GM12873 (cell line): ENCODE data around the gene TGM1.

Experiments
- TF ChIP-seq, protein P1 (sequence below): IDR thresholded peaks from 2 replicates; pipeline ENCODE4 v1.5.1; 2012; ENCODE audit warnings: low read depth, mild to moderate bottlenecking, moderate library complexity, low read length, control low read depth; ENCODE audit not compliant: insufficient read depth; ENCODE audit errors: missing control alignments

TGM1 gene

DNA sequence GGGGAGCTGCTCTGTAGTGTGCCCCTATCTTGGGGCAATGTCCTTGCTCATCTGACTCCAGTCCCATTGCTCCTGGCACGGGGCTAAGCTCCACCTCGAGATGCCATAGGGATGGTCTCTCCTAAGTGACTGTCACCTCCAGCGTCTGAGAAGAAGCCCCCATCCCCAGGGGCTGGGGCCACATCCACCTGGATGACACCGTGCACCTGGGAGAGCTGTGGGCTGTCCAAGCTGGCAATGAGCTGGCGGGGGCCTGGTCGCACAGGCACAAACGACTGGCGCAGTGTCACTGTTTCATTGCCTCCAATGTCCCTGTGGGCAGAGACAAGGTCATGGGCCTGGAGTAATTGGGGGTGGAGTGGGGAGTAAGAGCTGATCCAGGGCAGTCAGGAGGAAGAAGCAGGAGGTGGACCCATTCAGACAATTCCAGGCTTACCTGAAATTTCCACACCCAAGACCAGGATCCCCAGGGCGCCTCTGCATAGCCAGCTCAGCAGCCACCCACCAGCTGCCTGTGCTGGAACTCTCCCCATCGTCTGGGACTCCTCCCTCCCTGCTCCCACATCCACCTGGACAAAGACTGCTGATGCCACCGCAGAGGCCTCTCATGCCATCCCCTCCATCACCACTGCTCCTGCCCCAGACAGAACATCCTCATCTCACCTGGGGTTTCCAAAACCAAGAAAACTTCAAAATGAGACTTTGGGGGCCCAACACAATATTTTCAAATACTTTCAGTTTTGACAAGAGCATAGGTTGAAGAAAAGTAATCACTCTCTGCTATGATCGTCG, 13.6 kb downstream of the TGM1 start:
- TF ChIP-seq, protein P1, sequence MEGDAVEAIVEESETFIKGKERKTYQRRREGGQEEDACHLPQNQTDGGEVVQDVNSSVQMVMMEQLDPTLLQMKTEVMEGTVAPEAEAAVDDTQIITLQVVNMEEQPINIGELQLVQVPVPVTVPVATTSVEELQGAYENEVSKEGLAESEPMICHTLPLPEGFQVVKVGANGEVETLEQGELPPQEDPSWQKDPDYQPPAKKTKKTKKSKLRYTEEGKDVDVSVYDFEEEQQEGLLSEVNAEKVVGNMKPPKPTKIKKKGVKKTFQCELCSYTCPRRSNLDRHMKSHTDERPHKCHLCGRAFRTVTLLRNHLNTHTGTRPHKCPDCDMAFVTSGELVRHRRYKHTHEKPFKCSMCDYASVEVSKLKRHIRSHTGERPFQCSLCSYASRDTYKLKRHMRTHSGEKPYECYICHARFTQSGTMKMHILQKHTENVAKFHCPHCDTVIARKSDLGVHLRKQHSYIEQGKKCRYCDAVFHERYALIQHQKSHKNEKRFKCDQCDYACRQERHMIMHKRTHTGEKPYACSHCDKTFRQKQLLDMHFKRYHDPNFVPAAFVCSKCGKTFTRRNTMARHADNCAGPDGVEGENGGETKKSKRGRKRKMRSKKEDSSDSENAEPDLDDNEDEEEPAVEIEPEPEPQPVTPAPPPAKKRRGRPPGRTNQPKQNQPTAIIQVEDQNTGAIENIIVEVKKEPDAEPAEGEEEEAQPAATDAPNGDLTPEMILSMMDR, result no peak

DNA sequence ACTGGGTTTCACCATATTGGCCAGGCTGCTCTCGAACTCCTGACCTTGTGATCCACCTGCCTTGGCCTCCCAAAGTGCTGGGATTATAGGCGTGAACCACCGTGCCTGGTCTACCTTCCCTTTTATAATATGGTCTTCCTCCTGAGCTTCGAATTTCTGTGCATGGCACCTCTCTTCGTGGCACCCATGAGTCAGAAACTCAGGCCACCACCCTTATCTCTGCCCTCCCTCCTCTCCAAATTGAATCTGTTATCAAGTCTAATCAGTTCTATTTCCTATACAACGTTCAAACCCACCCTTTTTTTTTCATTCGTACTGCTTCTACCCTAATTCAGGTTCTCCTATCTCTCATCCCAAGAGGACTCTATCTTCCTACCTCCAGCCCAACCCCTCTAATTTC, 15.6 kb downstream of the TGM1 start:
- TF ChIP-seq, protein P1, result no peak

GRCh38 chr14:24246765-24247212, 16.2 kb downstream of the TGM1 start:
- TF ChIP-seq, protein P1, result no peak

DNA sequence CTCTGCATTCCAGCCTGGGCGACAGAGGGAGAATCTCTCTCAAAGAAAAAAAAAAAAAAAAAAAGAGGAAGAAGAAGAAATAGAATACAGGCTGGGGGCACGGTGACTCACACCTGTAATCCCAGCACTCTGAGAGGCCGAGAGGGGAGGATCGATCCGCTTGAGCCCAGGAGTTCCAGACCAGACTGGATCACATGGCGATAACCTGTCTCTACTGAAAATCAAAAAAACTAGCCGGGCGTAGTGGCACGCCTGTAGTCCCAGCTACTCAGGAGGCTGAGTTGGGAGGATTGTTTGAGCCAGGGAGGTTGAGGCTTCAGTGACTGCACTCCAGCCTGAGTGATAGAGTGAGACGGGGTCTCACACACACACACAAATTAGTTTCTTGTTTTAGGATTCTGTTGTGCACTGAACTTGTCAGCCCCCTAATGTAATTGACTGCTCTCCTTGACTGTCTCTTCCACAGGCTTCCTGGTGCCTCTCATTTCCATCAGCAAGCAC, 19.6 kb downstream of the TGM1 start:
- TF ChIP-seq, protein P1, result no peak

GRCh38 chr14:24241829-24242443, 21.0 kb downstream of the TGM1 start:
- TF ChIP-seq, protein P1, result peak; percentile 61

DNA sequence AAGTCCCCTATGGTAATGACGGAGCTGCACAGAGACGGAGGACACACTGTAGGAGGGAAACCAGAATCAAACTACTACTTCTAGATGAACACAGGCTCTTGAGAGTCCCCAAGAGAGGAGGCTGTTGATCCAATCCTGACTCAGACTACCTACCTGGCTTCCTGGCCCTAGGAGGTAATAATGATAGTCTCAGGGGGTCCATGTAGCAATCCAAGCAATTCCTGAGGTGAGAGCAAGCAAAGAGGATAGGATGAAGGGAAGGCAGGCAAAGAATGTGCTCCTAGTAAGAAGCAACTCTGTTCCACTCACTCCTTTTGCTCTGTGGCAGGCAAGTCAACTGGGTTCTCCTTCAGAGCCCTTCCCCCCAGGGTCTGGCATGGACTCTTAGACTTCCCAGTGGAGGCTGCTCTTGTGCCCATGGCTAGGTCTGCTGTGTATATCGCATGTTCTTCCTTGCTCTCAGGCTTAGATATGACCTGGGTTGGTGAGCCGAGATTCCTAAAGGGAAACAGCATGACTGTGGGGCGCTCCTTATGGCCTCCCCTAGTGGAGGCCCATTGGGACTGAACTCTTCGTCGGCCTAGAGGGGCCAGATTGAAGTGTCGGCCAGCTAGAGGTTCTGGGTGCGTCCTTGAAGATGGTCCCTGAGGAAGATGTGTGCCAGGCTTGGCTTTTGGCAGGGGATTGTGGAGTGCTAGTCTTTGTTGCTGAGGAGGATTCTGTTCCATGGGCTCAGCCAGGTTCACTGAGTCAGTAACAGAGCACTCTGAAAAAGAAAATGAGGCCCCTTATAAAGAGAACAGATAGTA, 22.7 kb downstream of the TGM1 start:
- TF ChIP-seq, protein P1, result no peak

DNA sequence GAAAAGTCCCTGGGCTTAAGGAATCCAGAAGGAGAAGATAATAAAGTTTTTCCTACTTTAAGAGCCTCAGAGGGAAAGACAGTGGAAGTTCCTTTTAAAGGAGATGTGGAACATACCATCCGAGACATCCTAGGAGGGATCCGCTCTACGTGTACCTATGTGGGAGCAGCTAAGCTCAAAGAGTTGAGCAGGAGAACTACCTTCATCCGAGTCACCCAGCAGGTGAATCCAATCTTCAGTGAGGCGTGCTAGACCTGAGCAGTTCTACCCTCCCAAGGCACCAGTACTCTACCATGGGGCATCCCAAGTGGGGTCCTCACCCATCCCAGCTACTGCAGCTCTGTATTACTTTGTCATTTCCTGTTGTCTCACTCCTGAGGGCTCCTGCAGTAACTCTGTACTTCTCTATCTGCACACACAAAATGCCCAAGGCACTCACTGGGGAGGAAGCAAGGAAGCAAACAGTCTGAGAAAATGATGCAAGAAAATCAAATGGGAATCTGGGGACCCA, 24.4 kb downstream of the TGM1 start:
- TF ChIP-seq, protein P1, result no peak
